Activated CD4-positive, alpha-beta T cell treated with anti-CD3 and anti-CD28 coated beads for 1 hour (primary cell): ENCODE measurements around the gene SEMA3D.

Source experiments
- DNase-seq: peaks from one replicate; pipeline ENCODE4 v3.0.0-alpha.2; 2020

The SEMA3D gene

GRCh38 chr7:84975586-84976185 is 211.2 kb downstream of the SEMA3D start:
- DNase-seq, result no peak

- DNase-seq, result no peak
Measured at GRCh38 chr7:84971360-84971759, 215.5 kb downstream of the SEMA3D start.

DNA sequence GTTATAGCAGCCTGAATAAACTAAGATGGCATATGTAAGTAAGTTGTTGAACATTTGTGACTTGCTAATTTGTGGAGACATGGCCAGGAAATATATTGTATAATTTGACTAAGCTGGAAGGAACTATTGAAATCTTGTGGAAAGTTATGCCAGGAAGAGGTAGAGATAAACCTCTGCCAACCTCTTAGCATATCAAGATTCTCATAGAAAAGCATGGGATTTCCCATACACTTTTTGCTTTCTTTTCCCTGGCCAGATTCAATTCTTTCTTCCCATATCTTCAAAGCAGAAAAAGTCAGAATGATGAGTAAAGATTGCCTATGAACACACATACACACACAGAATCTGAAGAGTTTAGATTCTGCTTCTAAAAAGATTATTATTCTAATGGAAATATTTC is 216.2 kb downstream of the SEMA3D start:
- DNase-seq, result no peak

DNA sequence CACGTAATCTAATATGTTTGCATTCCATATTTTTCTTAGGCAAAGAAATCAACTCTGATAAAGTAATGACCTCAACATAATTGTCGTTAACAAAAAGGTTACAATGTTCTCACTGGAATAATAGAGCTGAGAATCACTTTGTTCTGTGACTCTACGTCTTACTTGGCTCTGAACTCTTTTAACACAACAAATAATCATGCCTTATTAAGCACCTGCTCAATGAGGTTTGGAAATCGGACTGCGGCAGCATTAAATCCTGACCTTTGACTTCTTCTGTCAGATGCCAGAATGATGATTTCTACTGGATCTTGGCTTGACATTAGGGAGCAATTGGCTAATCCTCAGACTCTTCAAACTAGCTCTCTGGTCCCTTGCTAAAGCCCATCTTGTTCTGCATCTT is 233.6 kb downstream of the SEMA3D start:
- no peak for DNase-seq

DNA sequence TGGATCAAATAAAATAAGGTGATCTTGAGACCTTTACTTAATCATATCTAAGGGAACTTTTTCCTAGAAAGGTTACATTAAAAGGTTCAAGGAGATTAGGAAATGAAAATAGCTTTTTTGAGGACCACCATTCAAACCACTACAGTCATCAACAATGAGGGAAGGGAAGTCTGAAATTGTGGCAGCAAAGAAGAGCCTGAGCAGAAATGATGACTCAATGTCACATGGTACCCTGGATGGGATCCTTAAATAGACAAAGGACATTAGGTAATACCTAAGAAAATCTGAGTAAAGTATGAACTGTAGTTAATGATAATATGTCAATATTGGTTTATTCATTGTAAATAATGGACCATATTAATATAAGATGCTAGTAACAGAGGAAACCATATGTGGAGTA is 236.0 kb downstream of the SEMA3D start:
- no peak for DNase-seq

DNA sequence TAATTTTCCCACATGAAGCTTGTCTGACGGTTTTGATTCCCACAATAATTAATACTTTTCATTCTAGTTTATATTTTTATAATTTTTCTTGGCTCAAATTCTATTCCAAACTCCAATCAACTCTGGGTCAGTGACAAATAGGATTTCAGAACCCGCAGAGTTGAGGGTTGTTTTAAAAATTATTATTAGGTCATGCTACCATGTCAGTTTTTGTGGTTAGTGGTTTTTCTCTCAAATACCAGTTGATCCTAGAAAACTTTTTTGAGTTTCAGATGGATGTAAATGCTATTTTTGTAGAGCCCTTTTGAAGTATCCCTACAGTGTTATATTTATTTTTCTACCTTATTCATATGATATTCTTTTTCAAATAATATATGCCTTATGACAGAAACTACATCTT is 237.4 kb downstream of the SEMA3D start:
- DNase-seq, result no peak

- DNase-seq, result no peak
Measured at GRCh38 chr7:84949067-84949466, 237.8 kb downstream of the SEMA3D start.

DNA sequence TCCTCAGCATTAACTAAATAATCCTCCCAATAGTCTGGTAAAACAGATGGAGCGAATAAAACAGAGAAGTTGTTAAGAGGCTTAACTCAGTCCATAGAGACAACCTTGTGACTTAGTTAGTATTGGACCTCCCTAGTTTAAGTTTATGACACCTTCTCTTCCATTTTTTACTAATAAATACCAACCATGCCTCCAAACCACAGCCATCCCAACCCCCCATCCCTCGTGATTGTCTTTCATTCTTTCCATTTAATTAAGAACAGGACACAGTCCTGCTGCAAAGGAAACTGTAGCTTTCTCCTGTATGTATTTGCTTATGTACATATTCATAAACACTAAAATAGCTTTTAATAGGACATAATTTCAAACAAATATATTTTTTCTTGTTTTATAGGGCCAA is 238.2 kb downstream of the SEMA3D start:
- no peak for DNase-seq

GRCh38 chr7:84946549-84946948 is 240.3 kb downstream of the SEMA3D start:
- DNase-seq, result no peak
